HepG2 (cell line): ENCODE data around the gene METAP1D. TPM values are rescaled to one million over a fixed set of nuclear protein-coding genes. Genes with fewer than 3 reads are reported as not detected.

Source experiments
- AFF4 ChIP-seq: sonication (generic); formaldehyde crosslinking; IDR thresholded peaks from 2 replicates; pipeline ENCODE4 v1.4.0; 2020; ENCODE audit warnings: missing genetic modification reagents
- BORCS8-MEF2B ChIP-seq: sonication (generic); formaldehyde crosslinking; IDR thresholded peaks from 2 replicates; pipeline ENCODE4 v1.8.0; 2022; ENCODE audit warnings: mild to moderate bottlenecking, missing genetic modification reagents
- ELF3 ChIP-seq: IDR thresholded peaks from 2 replicates; pipeline ENCODE4 v1.6.1; 2016; ENCODE audit warnings: missing genetic modification reagents, missing compliant biosample characterization
- HBP1 ChIP-seq: IDR thresholded peaks from 2 replicates; pipeline ENCODE4 v1.6.1; 2016; ENCODE audit warnings: low read depth, control low read depth
- LCORL ChIP-seq, 2 experiments: fragments of 450-650 bp in 1 of 2; sonication (generic) in 1 of 2; formaldehyde crosslinking in 1 of 2; IDR thresholded peaks; 2 replicates each; pipeline versions ENCODE4 v1.5.0 to v1.6.1; 2017 to 2020; ENCODE audit warnings: antibody characterized with exemption in 1 of 2, missing genetic modification reagents in 1 of 2
- PBX3 ChIP-seq: sonication (generic); formaldehyde crosslinking; IDR thresholded peaks from 2 replicates; pipeline ENCODE4 v1.8.1; 2023; ENCODE audit warnings: missing genetic modification reagents, inconsistent platforms, borderline replicate concordance
- TAF15 ChIP-seq: fragments of 200-400 bp; formaldehyde crosslinking; IDR thresholded peaks from one replicate; pipeline ENCODE4 v1.6.1; 2018; ENCODE audit warnings: mild to moderate bottlenecking, low read depth, low read length; ENCODE audit not compliant: poor library complexity, severe bottlenecking
- UBTF ChIP-seq: sonication (generic); formaldehyde crosslinking; IDR thresholded peaks from 2 replicates; pipeline ENCODE4 v1.4.0; 2020; ENCODE audit warnings: mild to moderate bottlenecking, missing genetic modification reagents
- XRCC5 ChIP-seq: fragments of 200-400 bp; formaldehyde crosslinking; optimal IDR thresholded peaks from 2 replicates; pipeline ENCODE3; 2017; ENCODE audit warnings: mild to moderate bottlenecking, low read length
- ZBTB25 ChIP-seq: IDR thresholded peaks from 2 replicates; pipeline ENCODE4 v1.6.1; 2018; ENCODE audit warnings: missing genetic modification reagents
- ZFP36L2 ChIP-seq: sonication (generic); formaldehyde crosslinking; IDR thresholded peaks from 2 replicates; pipeline ENCODE4 v1.4.0; 2020; ENCODE audit warnings: missing genetic modification reagents
- ZKSCAN1 ChIP-seq: fragments of 150-350 bp; IDR thresholded peaks from 2 replicates; pipeline ENCODE4 v1.6.1; 2014; ENCODE audit warnings: low read length
- ZNF362 ChIP-seq: sonication (generic); formaldehyde crosslinking; IDR thresholded peaks from 2 replicates; pipeline ENCODE4 v1.4.0; 2020; ENCODE audit warnings: missing genetic modification reagents, mild to moderate bottlenecking, borderline replicate concordance
- ZNF414 ChIP-seq: sonication (generic); formaldehyde crosslinking; IDR thresholded peaks from 2 replicates; pipeline ENCODE4 v1.5.0; 2020; ENCODE audit warnings: missing genetic modification reagents
- ZNF563 ChIP-seq: sonication (generic); formaldehyde crosslinking; IDR thresholded peaks from 2 replicates; pipeline ENCODE4 v1.8.0; 2022; ENCODE audit warnings: mild to moderate bottlenecking, moderate library complexity, missing genetic modification reagents
- polyA plus RNA-seq, 8 experiments: library from polyadenylated mRNA; depleted of rRNA in 3 of 8; stranded (reverse) in 7 of 8; unstranded in 1 of 8; fragments of >200 nt; fragmentation: Illumina TruSeq in 4 of 8; extraction: Trizol in 4 of 8; gene quantifications; 2 replicates each; pipeline versions ENCODE4 v1.2.1 to v1.2.3, GENCODE V29; 2011 to 2016; ENCODE audit warnings: low read depth in 4 of 8, missing spikeins in 1 of 8, mixed read lengths in 1 of 8; ENCODE audit not compliant: insufficient read depth in 1 of 8
- total RNA-seq, 5 experiments: library from RNA; depleted of rRNA; stranded (reverse); fragments of >200 nt; fragmentation: Illumina TruSeq; extraction: Trizol; gene quantifications; 2 replicates each; pipeline ENCODE4 v1.2.3, GENCODE V29; 2016; ENCODE audit warnings: low read depth in 1 of 5

Gene METAP1D
- total and polyA plus RNA-seq, 2 of the 13 experiments (the other 11 are each of a cell fraction or from before 2014, with no cell fraction given): 14.7 to 21.6 TPM

GRCh38 chr2:172084645-172085459 lies 85.1 kb downstream of the METAP1D start (continued):
- no peak for TF ChIP-seq AFF4 (CRISPR knock-in tag)
- TF ChIP-seq PBX3: peak; percentile 30; the same call in 1 of the 2 replicates
- TF ChIP-seq TAF15: no peak
- TF ChIP-seq LCORL (IDR thresholded peaks at IDR 0.05): no peak
- TF ChIP-seq LCORL (CRISPR knock-in tag; IDR thresholded peaks at IDR 0.05): no peak; the same call in 1 of the 2 replicates
- peak; percentile 45 for TF ChIP-seq XRCC5
- TF ChIP-seq ZFP36L2 (CRISPR knock-in tag): no peak
- TF ChIP-seq ZNF414: no peak
- peak; percentile 89; the same call in 1 of the 2 replicates for TF ChIP-seq ZNF563
- TF ChIP-seq BORCS8-MEF2B (CRISPR knock-in tag): no peak; the same call in 1 of the 2 replicates
- peak; percentile 88 for TF ChIP-seq UBTF (CRISPR knock-in tag)
- TF ChIP-seq ZBTB25 (CRISPR knock-in tag): no peak
- peak; percentile 37; the same call in 1 of the 2 replicates for TF ChIP-seq HBP1 (CRISPR knock-in tag)
- TF ChIP-seq ZNF362: peak; percentile 40; the same call in 1 of the 2 replicates
- TF ChIP-seq ELF3 (CRISPR knock-in tag): no peak
- TF ChIP-seq ZKSCAN1: no peak
